ENCODE results near the gene CAPN10.
"Not testable (repeated sequence)": the region's sequence is repeated elsewhere in the genome, so short reads cannot be mapped to it uniquely, and the experiment has no call there.

Gene CAPN10

GRCh38 chr2:240611601-240612210 is 25.2 kb downstream of the CAPN10 start:
- no peak overlapping the region for H3K4me3 ChIP-seq (ENCODE audit: control insufficient read depth, low read depth, low read length)
- DNase-seq (ENCODE audit: low read depth), result no peak
- TF ChIP-seq CTCF (conservative IDR thresholded peaks at IDR 0.05; ENCODE audit: control insufficient read depth, insufficient read depth, low read depth, low read length), result no peak

- DNase-seq (ENCODE audit: low read depth), result no peak
- TF ChIP-seq CTCF (conservative IDR thresholded peaks at IDR 0.05; ENCODE audit: control insufficient read depth, insufficient read depth, low read depth, low read length), result no peak
- no peak overlapping the region for H3K4me3 ChIP-seq (ENCODE audit: control insufficient read depth, low read depth, low read length)
Observed at GRCh38 chr2:240613781-240614180, 27.2 kb downstream of the CAPN10 start.

GRCh38 chr2:240614391-240614790 is 27.9 kb downstream of the CAPN10 start:
- DNase-seq (ENCODE audit: low read depth), result no peak
- TF ChIP-seq CTCF (conservative IDR thresholded peaks at IDR 0.05; ENCODE audit: control insufficient read depth, insufficient read depth, low read depth, low read length), result no peak
- H3K4me3 ChIP-seq (ENCODE audit: control insufficient read depth, low read depth, low read length), result no peak overlapping the region

GRCh38 chr2:240615396-240615795 is 28.9 kb downstream of the CAPN10 start:
- no peak for DNase-seq (ENCODE audit: low read depth)
- no peak for TF ChIP-seq CTCF (conservative IDR thresholded peaks at IDR 0.05; ENCODE audit: control insufficient read depth, insufficient read depth, low read depth, low read length)
- H3K4me3 ChIP-seq (ENCODE audit: control insufficient read depth, low read depth, low read length), result no peak overlapping the region

GRCh38 chr2:240615820-240616547 is 29.4 kb downstream of the CAPN10 start:
- no peak for DNase-seq (ENCODE audit: low read depth)
- TF ChIP-seq CTCF (conservative IDR thresholded peaks at IDR 0.05; ENCODE audit: control insufficient read depth, insufficient read depth, low read depth, low read length), result no peak
- H3K4me3 ChIP-seq (ENCODE audit: control insufficient read depth, low read depth, low read length), result no peak overlapping the region

GRCh38 chr2:240616860-240617666 is 30.5 kb downstream of the CAPN10 start:
- not testable (repeated sequence) for DNase-seq (ENCODE audit: low read depth); H3K4me3 ChIP-seq (ENCODE audit: control insufficient read depth, low read depth, low read length)

- H3K4me3 ChIP-seq (ENCODE audit: control insufficient read depth, low read depth, low read length), result no peak overlapping the region
- DNase-seq (ENCODE audit: low read depth), result no peak
- TF ChIP-seq CTCF (conservative IDR thresholded peaks at IDR 0.05; ENCODE audit: control insufficient read depth, insufficient read depth, low read depth, low read length), result no peak
Observed at GRCh38 chr2:240618776-240619175, 32.2 kb downstream of the CAPN10 start.

All from fibroblast of mammary gland (primary cell).